B cell (primary cell): ENCODE measurements around the gene MTCL1. TPM values are rescaled to one million over a fixed set of nuclear protein-coding genes. Genes with fewer than 3 reads are reported as not detected.

ENCODE experiments used
- ATAC-seq: fragments of 200-7000 bp; cut with Tn5 transposase; one replicate; pipeline ENCODE4 v1.10.0; 2021; ENCODE audit warnings: low read depth, mild to moderate bottlenecking, moderate number of reproducible peaks, moderate library complexity
- CTCF ChIA-PET: fragments of 350-600 bp; sonication (Branson Sonifier 250); formaldehyde crosslinking; loops from one replicate; lab custom pipeline; 2021; ENCODE audit warnings: antibody characterized with exemption, inconsistent platforms; lab: Charles Lee
- POLR2A ChIA-PET: fragments of 350-600 bp; sonication (Branson Sonifier 250); formaldehyde crosslinking; loops from one replicate; lab custom pipeline; 2021; ENCODE audit warnings: antibody characterized with exemption; lab: Charles Lee
- DNase-seq: peaks from one replicate; pipeline ENCODE4 v3.0.0; 2013
- H2AFZ ChIP-seq: 2 replicates; pipeline ENCODE4 v1.6.1; 2012; ENCODE audit warnings: mild to moderate bottlenecking, low read depth, low read length; ENCODE audit not compliant: insufficient read depth, poor library complexity, severe bottlenecking
- H3K27ac ChIP-seq, 2 donors: 1 replicate in 1 of 2; 2 replicates in 1 of 2; pipeline ENCODE4 v1.5.1; 2012 to 2013; ENCODE audit warnings: low read length in 2 of 2, mild to moderate bottlenecking in 2 of 2, moderate library complexity in 1 of 2
- H3K27me3 ChIP-seq, 4 experiments: fragments of 200-600 bp in 1 of 4; sonication (generic) in 1 of 4; replicated peaks in 1 of 4; 1 replicate in 2 of 4; 2 replicates in 2 of 4; pipeline versions ENCODE4 v1.6.1 to v1.7.0; 2013 to 2016; ENCODE audit warnings: low read length in 3 of 4, mild to moderate bottlenecking in 2 of 4, mixed read lengths in 1 of 4, moderate library complexity in 1 of 4; ENCODE audit not compliant: insufficient read depth in 4 of 4, control insufficient read depth in 3 of 4; ENCODE audit errors: control extremely low read depth in 1 of 4
- H3K36me3 ChIP-seq, 2 experiments: replicated peaks in 1 of 2; 1 replicate in 1 of 2; 2 replicates in 1 of 2; pipeline versions ENCODE4 v1.6.1 to v1.7.1; 2013; ENCODE audit warnings: low read length in 1 of 2; ENCODE audit not compliant: insufficient read depth in 2 of 2, control insufficient read depth in 1 of 2; ENCODE audit errors: control extremely low read depth in 1 of 2, extremely low read depth in 1 of 2
- H3K4me1 ChIP-seq, 2 donors: fragments of 200-600 bp in 1 of 2; sonication (generic) in 1 of 2; 1 replicate in 1 of 2; 2 replicates in 1 of 2; pipeline versions ENCODE4 v1.5.1 to v1.6.1; 2013 to 2017; ENCODE audit warnings: low read length in 2 of 2; ENCODE audit not compliant: control insufficient read depth in 2 of 2, insufficient read depth in 2 of 2
- H3K4me2 ChIP-seq: replicated peaks from 2 replicates; pipeline ENCODE3; 2012; ENCODE audit warnings: mild to moderate bottlenecking, low read depth, low read length; ENCODE audit not compliant: poor library complexity, severe bottlenecking
- H3K4me3 ChIP-seq, 5 experiments: fragments of 200-600 bp in 1 of 5; sonication (generic) in 1 of 5; 1 replicate in 3 of 5; 2 replicates in 2 of 5; pipeline versions ENCODE4 v1.5.1 to v1.7.0; 2011 to 2016; ENCODE audit warnings: low read length in 4 of 5, mild to moderate bottlenecking in 4 of 5, low read depth in 2 of 5, control low read depth in 1 of 5, moderate library complexity in 1 of 5; ENCODE audit not compliant: insufficient read depth in 1 of 5; ENCODE audit errors: control extremely low read depth in 1 of 5, extremely low read depth in 1 of 5
- H3K79me2 ChIP-seq: fragments of 200-600 bp; sonication (generic); one replicate; pipeline ENCODE4 v1.6.0; 2016; ENCODE audit warnings: low read length; ENCODE audit not compliant: control insufficient read depth, insufficient read depth
- H3K9ac ChIP-seq: fragments of 200-600 bp; sonication (generic); 2 replicates; pipeline ENCODE4 v1.6.1; 2017; ENCODE audit warnings: mild to moderate bottlenecking, low read length, moderate library complexity
- H3K9me3 ChIP-seq, 3 donors: one replicate each; pipeline versions ENCODE4 v1.6.1 to v1.7.1; 2013; ENCODE audit warnings: low read length in 2 of 3; ENCODE audit not compliant: control insufficient read depth in 2 of 3, insufficient read depth in 1 of 3; ENCODE audit errors: control extremely low read depth in 1 of 3
- H4K20me1 ChIP-seq: 2 replicates; pipeline ENCODE4 v1.6.0; 2012; ENCODE audit warnings: mild to moderate bottlenecking, low read length; ENCODE audit not compliant: insufficient read depth, control insufficient read depth, poor library complexity, severe bottlenecking
- H3K27ac Mint-ChIP-seq: one replicate; pipeline ENCODE4 v1.8.0; 2021; ENCODE audit warnings: mixed read lengths
- H3K27me3 Mint-ChIP-seq: one replicate; pipeline ENCODE4 v1.8.0; 2021; ENCODE audit warnings: mixed read lengths
- H3K4me1 Mint-ChIP-seq: one replicate; pipeline ENCODE4 v1.8.0; 2021; ENCODE audit warnings: mixed read lengths
- H3K4me3 Mint-ChIP-seq: one replicate; pipeline ENCODE4 v1.8.0; 2021; ENCODE audit warnings: mixed read lengths
- H3K9me3 Mint-ChIP-seq: one replicate; pipeline ENCODE4 v1.8.0; 2022; ENCODE audit warnings: mixed read lengths; ENCODE audit not compliant: insufficient read depth
- EZH2 ChIP-seq: IDR thresholded peaks from 2 replicates; pipeline ENCODE4 v1.6.1; 2012; ENCODE audit warnings: borderline replicate concordance, low read depth, mild to moderate bottlenecking, moderate library complexity, low read length; ENCODE audit not compliant: insufficient read depth, poor library complexity, severe bottlenecking
- WGBS: methylation state at CpG from one replicate; pipeline ENCODE4 v1.1.5; 2013; ENCODE audit warnings: missing lambda C conversion rate; ENCODE audit not compliant: insufficient coverage; 5-methylcytosine and 5-hydroxymethylcytosine counted together
- intact Hi-C: fragments of 100-400 bp; cut with micrococcal nuclease; formaldehyde crosslinking; loops from one replicate; pipeline ENCODE4 v1.10.0; 2022
- polyA plus RNA-seq: library from polyadenylated mRNA; depleted of rRNA; stranded (reverse); fragments of >200 nt; gene quantifications from 2 replicates; pipeline ENCODE4 v1.2.3, GENCODE V29; 2012
- total RNA-seq, 2 donors: library from RNA; stranded (reverse); fragments of 120-200 nt in 1 of 2; gene quantifications; 1 replicate in 1 of 2; 2 replicates in 1 of 2; pipeline versions ENCODE4 v1.2.3 to v1.2.4, GENCODE V29; 2013 to 2022
- TF ChIP-seq, protein P1 (sequence below): fragments of 200-600 bp; IDR thresholded peaks from one replicate; pipeline ENCODE4 v1.8.0; 2022; ENCODE audit warnings: antibody characterized with exemption, mild to moderate bottlenecking

The MTCL1 gene
- total and polyA plus RNA-seq, 2 donors (not counting 1 experiment from before 2014, with no cell fraction given) = 2.7 to 5.8 TPM

DNA sequence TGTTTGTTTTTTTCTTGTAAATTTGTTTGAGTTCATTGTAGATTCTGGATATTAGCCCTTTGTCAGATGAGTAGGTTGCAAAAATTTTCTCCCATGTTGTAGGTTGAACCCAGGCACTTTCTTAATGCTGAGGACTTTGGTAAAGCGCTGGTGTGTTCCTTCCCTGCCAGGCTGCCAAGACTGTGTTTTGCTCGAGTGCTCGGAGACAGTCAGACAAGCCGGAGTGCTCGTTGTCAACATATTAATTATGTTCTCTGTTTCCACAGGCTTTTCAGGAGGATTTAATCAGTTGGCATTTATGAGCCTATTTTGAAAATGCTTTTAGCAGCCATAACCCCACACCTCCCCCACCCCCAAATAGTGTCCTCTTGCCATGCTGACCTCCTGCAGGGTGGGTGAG lies 6.4 kb downstream of the MTCL1 start:
- H3K4me3 Mint-ChIP-seq = no peak overlapping the region
- H3K4me2 ChIP-seq = no peak overlapping the region
- peaks cover 0 to 12% (median 4%) of the 10 kb centered on the region in 4 experiments for H3K27me3 ChIP-seq
- H4K20me1 ChIP-seq = no peaks in the 10 kb centered on the region
- H3K27me3 Mint-ChIP-seq = peaks cover 14% of the 10 kb centered on the region
- TF ChIP-seq, protein P1, sequence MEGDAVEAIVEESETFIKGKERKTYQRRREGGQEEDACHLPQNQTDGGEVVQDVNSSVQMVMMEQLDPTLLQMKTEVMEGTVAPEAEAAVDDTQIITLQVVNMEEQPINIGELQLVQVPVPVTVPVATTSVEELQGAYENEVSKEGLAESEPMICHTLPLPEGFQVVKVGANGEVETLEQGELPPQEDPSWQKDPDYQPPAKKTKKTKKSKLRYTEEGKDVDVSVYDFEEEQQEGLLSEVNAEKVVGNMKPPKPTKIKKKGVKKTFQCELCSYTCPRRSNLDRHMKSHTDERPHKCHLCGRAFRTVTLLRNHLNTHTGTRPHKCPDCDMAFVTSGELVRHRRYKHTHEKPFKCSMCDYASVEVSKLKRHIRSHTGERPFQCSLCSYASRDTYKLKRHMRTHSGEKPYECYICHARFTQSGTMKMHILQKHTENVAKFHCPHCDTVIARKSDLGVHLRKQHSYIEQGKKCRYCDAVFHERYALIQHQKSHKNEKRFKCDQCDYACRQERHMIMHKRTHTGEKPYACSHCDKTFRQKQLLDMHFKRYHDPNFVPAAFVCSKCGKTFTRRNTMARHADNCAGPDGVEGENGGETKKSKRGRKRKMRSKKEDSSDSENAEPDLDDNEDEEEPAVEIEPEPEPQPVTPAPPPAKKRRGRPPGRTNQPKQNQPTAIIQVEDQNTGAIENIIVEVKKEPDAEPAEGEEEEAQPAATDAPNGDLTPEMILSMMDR = no peak
- no peak for TF ChIP-seq EZH2
- ATAC-seq (no peak), DNase-seq (no peak)
- H3K79me2 ChIP-seq = peaks cover 8% of the 10 kb centered on the region
- peaks cover 0 to 3% (median 0%) of the 10 kb centered on the region in 3 donors for H3K9me3 ChIP-seq
- H3K4me1 ChIP-seq = peaks cover 7 to 11% of the 10 kb centered on the region in 2 donors
- intact Hi-C loops = no loop called here
- H3K27ac ChIP-seq = no peak overlapping the region
- H3K9me3 Mint-ChIP-seq = no peaks in the 10 kb centered on the region
- no peak overlapping the region for H3K27ac Mint-ChIP-seq
- no peak overlapping the region for H3K9ac ChIP-seq
- POLR2A ChIA-PET = no interaction called here
- no peaks in the 10 kb centered on the region for H3K36me3 ChIP-seq
- H3K4me3 ChIP-seq = no peak overlapping the region
- 100% methylated on average over 3 of the region's 5 CpGs for WGBS
- peaks cover 11% of the 10 kb centered on the region for H3K4me1 Mint-ChIP-seq
- H2AFZ ChIP-seq = no peak overlapping the region
- CTCF ChIA-PET = interaction anchor here (1.5 kb wide), 1 partner anchor 15 kb away, joined by 4 read pairs; no protein-coding TSS in a partner anchor

DNA sequence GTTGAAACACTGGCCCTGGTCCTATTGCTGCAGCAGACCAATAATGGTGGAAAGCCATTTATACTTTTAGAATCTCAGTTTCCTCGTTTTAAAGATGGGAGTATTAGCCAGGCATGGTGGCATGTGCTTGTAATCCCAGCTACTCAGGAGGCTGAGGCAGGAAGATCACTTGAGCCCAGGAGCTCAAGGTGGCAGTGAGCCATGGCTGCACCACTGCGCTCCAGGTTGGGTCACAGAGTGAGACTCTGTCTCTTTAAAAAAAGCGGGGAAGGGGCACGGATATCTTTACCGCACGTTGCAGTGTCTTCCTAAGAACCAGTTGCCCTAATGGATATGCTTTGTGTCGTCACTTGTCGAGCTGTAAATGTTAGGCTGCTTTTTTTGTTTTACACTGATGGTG lies 8.3 kb downstream of the MTCL1 start:
- ChIA-PET POLR2A (no interaction called here), CTCF (no interaction called here)
- DNase-seq = no peak

More for the DNA sequence above, 8.3 kb downstream of the MTCL1 start:
- Histone ChIP-seq H3K27me3 (peaks cover 0 to 1% (median 0%) of the 10 kb centered on the region in 4 experiments), H3K4me1 (no peaks in the 10 kb centered on the region), H3K9ac (no peak overlapping the region), H3K36me3 (no peaks in the 10 kb centered on the region), H2AFZ (no peak overlapping the region), H4K20me1 (no peaks in the 10 kb centered on the region), H3K4me3 (no peak overlapping the region), H3K4me2 (no peak overlapping the region), H3K9me3 (peaks cover 0 to 3% (median 0%) of the 10 kb centered on the region in 3 donors), H3K27ac (no peak overlapping the region), H3K79me2 (peaks cover 8% of the 10 kb centered on the region)
- TF ChIP-seq EZH2 = no peak
- TF ChIP-seq, protein P1 = no peak
- Mint-ChIP-seq H3K4me3 (no peak overlapping the region), H3K27me3 (peaks cover 5% of the 10 kb centered on the region), H3K4me1 (no peaks in the 10 kb centered on the region), H3K27ac (no peak overlapping the region), H3K9me3 (no peaks in the 10 kb centered on the region)
- 81% methylated on average over 8 of the region's 8 CpGs for WGBS
- no peak for ATAC-seq
- intact Hi-C loops = no loop called here
